T-helper 2 cell (primary cell): ENCODE results near the gene DAPK2.
A peak's percentile ranks its signal among the peaks of the same experiment; 100 is the strongest.
"Not testable (repeated sequence)": the region's sequence is repeated elsewhere in the genome, so short reads cannot be mapped to it uniquely, and the experiment has no call there.

Experiments
- DNase-seq, 5 experiments: peaks; one replicate each; pipeline versions ENCODE4 v3.0.0 to v3.0.0-alpha.2; 2012 to 2022

DAPK2 gene

DNA sequence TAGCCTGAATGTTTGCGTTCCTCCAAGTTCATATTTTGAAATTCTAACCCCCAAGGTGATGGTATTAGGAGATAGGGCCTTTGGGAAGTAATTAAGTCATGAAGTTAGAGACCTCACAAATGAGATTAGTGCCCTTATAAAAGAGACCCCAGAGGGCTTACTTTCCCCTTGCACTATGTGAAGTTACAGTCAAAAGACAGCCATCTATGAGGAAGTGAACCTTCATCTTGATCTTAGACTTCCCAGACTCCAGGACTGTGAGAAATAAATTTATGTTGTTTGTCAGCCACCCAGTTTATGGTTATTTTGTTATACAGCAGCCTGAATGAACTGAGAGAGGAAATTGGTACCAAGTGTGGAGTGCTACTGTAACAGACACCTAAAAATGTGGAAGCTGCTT lies 74.4 kb downstream of the DAPK2 start:
- no peak for DNase-seq

DNA sequence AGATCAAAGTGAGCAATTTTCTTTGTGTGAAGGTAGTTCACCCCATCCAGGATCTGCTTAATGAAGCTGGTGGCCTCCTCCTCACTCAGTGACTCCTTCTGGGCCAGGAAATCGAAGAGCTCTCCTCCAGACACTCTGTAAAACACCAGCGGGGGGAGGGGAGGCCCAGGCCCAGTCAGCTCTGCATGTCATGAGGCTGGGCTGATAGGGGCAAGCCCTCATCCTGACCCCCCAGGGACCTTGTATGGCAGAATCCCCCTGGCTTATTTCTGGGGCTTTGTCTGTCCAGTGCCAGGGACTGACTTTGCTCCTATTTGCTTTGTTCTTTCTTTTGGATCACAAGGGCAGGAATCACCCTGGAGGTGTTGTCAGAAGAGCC lies 74.9 kb downstream of the DAPK2 start:
- peak in 4 of 5 experiments; percentile 23 to 72 (median 26) for DNase-seq

DNA sequence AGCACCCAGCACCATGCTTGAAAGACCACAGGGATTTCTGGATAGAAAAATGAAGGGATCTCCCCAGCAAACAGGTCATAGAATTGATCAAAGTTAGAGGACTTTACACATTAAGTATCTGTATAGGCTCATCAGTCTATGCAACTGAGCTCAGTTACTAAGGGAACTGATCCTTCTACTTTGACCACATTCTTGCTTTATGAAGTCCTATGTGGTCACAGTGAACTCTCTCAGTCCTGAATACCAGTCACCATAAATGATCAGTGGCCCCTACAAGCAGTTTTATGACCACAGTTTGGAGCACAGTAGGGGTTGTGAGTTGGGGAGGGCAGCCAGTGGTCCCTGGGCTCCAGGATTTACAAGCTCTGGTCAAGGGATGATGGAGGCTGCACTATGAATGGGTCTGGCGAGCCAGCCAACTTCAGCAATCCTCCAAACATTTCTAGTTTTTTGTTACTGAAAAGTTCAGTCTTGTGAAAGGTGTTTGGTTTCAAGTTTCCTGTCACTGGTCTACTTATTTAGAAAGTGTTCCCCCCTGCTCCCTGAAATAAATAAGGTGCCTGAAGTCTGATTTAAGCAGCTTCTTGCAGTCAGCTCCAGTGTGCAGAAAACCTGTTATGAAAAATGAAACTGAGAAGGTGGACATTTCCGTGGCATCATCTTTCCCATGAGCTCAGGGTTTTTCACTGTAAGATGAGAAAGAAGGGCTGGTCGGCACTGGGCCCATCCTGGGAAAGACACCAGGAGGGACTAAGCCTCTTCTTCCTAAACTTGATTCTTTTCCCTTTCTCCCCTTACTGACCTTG lies 75.5 kb downstream of the DAPK2 start:
- peak in 2 of 5 experiments; percentile 6 to 70 for DNase-seq

DNA sequence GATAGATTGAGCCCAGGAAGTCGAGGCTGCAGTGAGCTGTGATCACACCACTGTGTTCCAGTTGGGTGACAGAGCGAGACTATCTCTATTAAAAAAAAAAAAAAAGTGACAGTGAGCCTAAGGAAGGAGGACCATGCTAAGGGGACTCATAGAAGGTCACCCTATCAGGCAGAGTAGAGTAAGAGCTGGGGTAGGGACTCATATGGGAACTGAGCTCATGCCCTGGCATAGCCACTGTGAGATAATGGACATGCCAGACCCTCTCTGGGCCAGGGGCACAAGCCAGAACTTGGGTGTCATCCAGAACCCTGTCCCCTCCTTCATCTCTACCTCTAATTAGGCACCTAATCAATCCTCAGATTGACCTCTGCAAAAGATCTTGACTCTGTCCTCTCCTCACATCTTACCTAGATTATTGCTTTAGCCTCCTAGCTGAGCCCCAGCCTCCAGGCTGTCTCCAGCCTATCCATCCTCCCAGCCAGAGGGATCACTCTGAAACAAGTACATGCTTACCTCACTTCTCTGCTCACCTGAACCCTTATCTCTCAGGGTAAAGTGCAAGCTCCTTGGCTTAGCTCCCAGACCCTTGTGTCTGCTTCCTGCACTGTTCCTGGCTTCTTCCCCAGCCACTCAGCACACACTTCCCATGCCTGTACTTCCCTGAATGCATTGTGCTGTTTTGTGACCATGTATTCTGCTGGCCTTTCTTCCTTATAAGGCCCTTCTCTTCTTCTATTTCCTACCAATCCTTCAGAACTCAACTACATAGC lies 76.4 kb downstream of the DAPK2 start:
- no peak for DNase-seq

DNA sequence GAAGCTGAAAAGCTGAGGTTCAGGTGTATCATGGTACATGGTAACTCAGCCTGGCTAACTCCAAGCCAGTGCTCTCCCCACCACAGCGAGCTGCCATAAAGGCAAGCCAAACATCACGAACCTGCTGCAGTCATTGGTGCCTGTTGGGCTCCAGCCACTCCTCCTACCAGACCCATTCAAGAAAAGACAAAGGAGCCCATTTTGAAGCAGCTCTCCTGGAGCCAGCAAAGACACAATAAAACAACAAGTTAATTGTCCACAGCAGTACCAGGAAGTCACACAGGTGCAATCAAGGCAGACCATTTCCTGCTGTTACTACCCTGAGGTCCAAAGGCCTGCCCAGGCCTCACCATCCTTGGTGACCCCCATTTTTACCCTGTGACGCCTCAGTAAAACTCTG lies 77.6 kb downstream of the DAPK2 start:
- DNase-seq = no peak

DNA sequence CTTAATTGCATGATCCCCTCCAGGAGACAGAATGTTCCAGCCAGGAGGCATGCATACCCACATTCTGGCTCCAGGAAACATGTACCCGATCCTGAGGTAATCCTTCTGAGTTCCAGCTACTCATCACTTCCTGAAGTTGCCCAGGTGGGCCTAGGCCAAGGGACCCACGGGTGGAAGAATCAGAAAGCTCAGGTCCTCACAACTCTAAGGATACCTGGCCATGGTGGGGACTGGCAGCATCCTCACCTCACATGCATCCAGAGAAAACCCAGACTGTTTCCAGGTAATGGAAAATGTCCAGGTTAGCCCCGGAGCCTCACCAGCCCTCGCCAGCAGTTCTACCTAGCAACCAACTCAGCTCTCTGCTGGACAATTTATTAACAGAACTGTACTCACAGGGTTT lies 78.2 kb downstream of the DAPK2 start:
- DNase-seq = no peak

DNA sequence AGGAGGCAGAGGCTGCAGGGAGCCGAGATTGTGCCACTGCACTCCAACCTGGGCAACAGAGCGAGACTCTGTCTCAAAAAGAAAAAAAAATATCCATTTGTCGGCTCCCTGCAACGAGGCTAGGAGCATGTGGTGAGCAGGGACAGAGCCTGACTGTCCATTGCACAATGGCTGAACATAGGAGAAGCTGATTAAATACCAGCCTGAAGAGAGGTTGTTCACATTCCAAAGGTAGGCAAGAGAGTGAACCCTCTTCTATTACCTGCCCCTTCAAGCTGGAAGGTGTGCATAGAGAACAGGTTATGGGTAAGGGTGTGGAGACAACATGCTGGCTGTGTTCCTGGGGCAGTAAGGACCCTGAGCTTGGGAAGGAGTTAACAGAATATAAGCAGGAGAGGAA lies 78.7 kb downstream of the DAPK2 start:
- no peak for DNase-seq

DNA sequence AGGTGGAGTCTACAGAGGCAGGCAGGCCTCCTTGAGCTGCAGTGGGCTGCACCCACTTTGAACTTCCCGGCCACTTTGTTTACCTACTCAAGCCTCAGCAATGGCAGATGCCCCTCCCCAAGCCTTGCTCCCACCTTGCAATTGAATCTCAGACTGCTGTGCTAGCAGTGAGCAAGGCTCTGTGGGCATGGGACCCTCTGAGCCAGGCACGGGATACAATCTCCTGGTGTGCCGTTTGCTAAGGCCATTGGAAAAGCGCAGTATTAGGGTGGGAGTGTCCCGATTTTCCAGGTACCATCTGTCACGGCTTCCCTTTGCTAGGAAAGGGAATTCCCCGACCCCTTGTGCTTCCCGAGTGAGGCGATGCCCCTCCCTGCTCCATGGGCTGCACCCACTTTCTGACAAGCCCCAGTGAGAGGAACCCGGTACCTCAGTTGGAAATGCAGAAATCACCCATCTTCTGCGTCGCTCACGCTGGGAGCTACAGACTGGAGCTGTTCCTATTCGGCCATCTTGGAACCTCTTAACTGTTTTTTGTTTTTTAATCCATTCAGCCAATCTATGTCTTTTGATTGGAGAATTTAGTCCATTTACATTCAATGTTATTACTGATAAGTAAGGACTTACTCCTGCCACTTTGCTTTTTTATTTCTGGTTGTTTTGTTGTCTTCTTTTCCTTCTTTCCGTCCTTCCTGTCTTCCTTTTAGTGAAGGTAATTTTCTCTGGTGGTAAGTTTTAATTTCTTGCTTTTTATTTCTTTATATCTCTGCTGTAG lies 83.2 kb downstream of the DAPK2 start:
- not testable (repeated sequence) for DNase-seq

DNA sequence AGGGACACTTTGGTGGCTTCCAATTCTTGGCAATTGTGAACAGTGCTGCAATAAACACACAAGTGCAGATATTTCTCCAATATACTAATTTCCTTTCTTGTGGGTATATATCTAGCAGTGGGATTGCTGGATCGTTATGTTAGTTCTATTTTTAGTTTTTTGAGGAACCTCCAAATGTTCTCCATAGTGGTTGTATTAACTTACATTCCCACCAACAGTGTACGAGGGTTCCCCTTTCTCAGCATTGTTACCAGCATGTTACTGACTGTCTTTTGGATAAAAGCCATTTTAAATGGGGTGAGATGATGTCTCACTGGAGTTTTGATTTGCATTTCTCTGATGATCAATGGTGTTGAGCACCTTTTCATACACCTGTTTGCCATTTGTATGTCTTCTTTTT lies 92.8 kb downstream of the DAPK2 start:
- DNase-seq = no peak

DNA sequence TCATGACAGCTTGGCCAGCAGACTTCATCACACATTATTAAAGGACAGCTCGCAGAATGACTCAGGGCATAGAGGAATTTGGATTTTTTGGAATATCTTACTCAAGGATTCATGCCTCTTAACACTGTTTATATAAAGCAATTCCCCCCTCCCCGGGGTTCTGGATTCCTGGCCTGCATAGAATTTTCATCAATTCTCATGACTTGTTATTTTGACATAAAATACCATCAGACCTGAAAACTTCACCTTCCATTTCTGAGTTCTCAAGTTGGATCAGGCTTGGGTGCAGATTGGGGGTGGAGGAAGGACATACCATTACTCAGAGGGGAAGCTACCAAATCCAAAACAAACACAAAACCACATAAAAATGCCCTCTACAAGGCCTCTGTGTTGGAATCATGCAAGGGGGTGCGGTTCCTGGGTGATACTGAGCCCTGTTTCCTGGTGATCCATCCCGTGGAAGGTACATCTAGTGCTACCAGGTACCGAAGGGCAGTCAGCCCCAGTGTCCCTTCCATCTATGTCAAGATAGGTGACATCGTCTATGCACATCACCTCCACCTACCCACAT lies 95.3 kb downstream of the DAPK2 start:
- no peak for DNase-seq

DNA sequence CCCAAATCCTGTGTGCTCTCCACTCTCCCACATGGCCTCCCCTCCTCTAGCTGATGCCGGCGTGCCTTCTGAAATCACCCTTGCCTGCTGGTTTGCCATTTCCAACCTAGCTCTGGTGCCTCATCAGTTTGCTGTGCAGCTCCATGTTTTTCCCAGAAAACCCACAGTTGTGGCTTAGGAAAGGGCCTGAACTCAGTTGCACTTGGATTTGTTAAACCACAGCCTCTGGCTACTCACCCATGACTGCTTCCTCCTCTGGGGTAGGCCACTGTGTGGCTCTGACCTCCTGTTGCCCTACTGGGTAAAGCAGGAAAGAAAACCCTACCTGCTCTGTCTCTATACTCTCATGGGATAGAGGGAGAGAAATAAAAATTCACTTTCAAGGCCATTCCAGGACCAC lies 97.3 kb downstream of the DAPK2 start:
- no peak for DNase-seq

DNA sequence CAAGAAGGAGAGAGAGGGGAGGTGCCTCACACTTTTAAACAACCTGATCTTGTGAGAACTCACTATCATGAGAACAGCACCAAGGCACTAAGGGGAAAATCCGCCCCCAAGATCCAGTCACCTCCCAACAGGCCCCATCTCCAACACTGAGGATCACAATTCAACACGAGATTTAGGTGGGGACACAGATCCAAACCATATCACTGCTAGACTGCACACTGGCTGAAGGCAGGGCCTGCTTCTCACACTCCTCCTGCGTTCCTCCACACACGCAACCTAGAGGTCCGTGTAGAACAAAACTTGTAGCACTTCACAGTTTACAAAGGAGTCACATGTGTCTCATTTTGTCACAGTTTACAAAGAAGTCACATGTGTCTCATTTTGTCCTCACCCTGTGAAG lies 97.8 kb downstream of the DAPK2 start:
- no peak for DNase-seq

DNA sequence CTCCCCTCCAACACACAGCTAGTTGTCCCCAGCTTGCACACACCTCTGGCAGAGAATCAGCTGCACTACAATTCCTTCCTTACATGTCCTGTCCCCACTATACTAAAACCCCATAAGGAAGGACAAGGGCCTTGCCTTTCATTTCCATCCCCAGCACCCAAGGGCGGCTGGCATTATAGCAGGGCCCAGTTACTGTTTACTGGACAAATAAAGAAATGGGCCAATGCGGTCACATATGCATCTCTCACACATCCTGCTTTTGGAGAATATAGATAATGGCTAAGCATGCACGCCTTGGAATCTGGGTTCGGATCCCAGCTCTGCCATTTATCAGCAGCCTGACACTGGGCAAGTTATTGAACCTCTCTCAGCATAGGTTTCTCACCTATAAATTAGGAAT lies 99.1 kb downstream of the DAPK2 start:
- no peak for DNase-seq

DNA sequence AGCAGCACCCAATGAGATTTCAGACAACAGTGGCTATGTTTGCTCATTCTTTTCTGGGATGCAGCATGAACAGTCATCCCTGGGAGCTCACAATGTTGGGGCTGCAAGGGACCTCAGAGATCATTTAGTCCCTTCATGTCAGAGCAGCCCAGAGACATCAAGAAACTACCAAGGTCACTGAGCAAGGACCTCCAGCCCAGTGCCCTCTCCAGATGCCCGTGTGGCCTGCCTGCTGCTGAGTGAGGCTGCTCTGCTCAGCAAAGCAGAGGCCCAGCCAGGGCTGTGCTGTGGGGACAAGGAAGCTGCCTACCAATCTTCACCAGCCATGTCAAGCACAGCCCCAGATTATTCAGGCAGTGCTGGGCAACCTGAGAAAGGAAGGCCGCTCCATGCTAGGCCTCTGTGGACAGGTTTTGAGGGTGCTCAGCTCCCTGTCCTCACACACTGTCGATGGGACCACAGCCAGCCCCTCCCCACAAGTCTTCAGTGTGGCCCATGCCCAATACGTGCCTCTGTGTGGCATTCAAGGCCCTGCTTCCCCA lies 99.7 kb downstream of the DAPK2 start:
- DNase-seq = no peak

DNA sequence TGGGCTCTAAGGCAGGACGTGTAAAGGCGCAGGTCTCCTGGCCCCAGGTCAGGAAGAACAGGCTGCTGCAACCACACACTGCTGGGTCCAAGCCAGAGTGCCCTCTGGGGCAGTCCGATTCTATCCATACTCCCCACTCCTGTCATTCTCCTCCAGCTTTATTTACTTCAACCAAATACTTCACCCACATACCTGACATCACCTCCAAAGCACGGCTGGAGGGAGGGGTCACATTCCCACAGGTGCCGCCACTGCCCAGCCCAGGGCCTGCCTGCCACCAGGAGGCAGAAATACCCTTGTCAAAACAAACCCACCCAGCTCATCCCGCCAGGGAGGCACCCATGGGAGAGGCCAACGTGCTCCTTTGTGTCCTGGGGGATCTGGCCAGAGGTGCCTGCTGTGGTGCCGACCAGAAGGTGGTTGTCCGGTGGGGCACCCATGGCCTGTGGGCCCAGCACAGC lies 100.4 kb downstream of the DAPK2 start:
- DNase-seq = no peak

DNA sequence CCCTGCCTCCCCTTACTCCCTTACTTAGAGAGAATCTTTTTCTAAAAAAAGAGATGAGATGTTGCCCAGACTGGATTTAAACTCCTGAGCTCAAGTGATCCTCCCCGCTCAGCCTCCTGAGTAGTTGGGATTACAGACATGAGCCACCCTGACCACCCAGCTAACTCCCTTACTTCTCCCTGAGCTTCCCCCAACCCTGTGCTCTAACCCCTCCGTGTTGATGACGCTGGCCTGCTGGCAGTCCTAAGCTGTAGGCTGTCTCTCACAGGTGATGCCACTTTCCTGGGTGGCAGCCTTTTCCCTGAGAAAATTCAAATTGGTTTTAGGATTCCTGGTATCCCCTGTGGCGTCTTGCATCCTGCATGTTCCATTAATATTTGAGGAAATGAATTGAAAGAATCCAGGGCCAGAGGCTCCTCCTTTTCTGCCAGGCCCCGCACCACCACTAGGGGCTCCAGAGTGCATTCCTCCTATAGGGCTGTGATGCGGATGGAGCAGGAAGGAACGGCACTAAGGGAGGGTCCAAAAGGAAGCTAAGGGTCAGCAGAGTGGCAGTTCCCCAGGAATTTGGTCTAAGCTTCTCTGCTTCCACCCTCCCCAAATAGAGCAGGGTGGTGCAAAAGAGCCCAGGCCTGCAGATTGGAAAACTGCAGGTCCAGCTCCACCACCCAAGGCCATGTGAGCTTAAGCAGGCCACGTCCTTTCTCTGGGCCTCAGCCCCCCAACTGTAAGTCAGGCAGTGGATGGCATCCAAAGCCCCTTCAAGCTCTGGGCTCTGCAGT lies 101.1 kb downstream of the DAPK2 start:
- DNase-seq = peak; percentile 22 to 68 (median 49)

DNA sequence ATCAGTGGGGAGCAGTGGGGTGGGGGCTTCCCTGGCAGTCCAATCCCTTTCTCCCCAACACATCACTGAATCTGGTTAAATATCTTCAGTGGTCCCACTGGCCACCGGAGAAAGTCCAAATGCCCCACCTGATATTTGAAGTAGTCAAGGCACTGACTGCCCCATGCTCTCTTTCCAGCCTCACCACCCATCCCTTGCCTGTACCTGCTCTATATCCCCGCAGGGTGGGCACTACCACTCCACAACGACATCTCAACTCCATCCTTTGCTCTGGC lies 101.7 kb downstream of the DAPK2 start:
- DNase-seq = no peak

DNA sequence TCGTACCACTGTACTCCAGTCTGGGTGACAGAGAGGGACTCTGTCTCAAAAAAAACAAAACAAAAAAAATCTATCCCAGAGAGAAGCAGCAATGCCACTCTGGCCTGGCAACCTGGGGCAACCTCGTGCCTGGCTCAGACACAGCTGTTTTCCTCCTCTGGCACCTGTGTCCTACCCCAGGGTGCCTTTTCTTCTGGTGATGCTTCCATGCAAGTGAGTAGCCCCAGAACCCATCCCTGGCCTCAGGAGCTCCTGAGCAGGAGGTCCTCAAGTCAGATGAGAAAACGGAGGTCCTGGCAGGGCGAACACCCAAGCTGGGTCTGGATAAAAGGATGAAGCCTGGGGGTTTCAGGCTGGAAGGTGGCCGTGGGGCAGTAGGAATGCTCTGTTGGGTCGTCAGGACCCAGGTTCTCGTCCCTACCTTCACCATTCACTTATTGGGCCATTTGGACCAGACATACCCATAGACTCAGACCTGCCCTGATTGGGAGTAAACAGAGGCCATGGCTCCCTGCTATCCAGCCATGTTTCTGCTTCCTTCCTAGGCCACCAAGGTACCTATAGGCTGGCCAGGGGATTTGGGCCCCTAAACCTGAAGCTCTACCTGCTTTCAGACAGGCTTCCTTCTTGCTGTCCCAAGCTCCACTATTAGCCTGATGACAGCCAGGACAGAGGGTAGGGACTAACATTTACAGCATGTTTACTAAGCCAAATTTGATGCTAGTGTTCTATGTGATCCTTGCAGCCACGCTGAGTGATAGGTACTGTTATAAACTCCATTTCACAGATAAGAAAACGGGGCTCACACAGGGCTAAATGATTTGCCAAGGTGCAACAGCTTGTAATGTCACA lies 102.2 kb downstream of the DAPK2 start:
- no peak for DNase-seq

DNA sequence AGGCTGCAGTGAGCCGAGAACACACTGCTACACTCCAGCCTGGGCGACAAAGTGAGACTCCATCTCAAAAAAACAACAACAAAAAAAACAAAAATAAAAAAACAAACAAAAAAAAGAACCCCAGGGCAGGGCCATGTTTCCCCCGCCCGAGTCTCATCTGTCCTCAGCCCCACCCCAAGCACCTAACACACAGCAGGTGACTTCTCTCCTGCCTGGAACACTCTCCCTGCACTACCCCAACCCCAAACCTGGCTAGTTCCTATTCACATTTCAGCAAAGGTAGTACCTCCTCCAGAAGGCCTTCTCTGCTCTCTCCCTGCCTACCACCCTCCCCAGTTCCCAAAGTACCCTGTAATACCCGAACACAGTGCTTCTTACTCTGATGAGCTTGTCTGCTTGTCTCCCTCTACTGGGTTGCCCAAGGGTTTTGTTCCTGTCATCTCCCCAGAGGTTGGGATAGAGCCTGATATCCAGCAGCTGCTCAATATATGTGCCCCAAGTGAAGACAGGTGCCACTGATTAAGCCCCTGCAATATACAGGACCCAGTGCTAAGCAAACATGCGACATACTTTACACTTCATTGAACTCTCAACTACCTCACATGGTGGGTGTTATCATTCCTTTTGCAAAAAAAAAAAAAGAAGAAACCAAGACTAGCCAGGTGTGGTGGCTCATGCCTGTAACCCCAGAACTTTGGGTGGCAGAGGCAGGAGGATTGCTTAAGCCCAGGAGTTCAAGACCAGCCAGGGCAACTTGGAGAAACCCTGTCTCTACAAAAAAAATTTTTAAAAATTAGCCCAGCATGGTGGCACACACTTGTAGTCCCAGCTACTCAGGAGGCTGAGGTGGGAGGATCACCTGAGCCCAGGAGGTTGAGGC lies 103.6 kb downstream of the DAPK2 start:
- DNase-seq = no peak
